Measurements from ENCODE around the gene PARD3.

DNA sequence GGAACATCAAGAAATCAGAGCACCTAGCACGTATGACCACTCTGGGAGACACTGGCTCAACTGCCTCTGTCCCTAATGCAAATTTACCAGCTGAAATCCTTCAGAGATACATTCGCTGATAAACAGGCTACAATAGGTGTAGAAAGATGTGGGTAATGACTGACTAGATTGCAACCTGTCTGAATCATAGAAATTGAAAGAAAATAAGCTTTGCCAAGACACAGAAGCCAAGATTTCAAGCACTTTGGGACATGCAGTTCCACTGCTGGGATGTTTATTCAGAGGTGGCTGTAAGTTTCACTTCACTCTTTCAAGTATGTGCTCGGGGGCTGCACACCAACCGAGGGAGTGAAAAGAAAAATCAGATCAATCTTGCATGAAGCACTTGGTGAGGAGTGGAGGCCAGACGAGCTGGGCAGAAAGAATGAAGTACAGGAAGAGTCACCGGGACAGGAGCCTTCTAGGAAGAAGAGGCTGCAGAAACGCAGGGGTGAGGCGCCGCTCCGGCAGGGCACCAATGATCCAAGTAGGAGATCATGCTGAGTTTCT lies 276.7 kb downstream of the PARD3 start:
- TF ChIP-seq POLR2A (IDR thresholded peaks at IDR 0.05): no peak
- TF ChIP-seq, protein P1, sequence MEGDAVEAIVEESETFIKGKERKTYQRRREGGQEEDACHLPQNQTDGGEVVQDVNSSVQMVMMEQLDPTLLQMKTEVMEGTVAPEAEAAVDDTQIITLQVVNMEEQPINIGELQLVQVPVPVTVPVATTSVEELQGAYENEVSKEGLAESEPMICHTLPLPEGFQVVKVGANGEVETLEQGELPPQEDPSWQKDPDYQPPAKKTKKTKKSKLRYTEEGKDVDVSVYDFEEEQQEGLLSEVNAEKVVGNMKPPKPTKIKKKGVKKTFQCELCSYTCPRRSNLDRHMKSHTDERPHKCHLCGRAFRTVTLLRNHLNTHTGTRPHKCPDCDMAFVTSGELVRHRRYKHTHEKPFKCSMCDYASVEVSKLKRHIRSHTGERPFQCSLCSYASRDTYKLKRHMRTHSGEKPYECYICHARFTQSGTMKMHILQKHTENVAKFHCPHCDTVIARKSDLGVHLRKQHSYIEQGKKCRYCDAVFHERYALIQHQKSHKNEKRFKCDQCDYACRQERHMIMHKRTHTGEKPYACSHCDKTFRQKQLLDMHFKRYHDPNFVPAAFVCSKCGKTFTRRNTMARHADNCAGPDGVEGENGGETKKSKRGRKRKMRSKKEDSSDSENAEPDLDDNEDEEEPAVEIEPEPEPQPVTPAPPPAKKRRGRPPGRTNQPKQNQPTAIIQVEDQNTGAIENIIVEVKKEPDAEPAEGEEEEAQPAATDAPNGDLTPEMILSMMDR (IDR thresholded peaks at IDR 0.05): no peak
